ENCODE results near the gene PCDH9. TPM values are rescaled to one million over a fixed set of nuclear protein-coding genes. Genes with fewer than 3 reads are reported as not detected.

PCDH9 gene
- total RNA-seq, 1 experiment from 2014 or later, result 5.8 TPM

- Histone ChIP-seq H3K9me3 (ENCODE audit: low read depth, low read length, poor library complexity, severe bottlenecking) (no peaks in the 10 kb centered on the region), H3K27ac (ENCODE audit: low read depth, low read length, poor library complexity, severe bottlenecking) (no peak overlapping the region), H3K36me3 (ENCODE audit: insufficient read depth, low read length, poor library complexity, severe bottlenecking) (no peaks in the 10 kb centered on the region), H3K4me1 (ENCODE audit: insufficient read depth, low read length, poor library complexity, severe bottlenecking) (no peaks in the 10 kb centered on the region), H3K27me3 (replicated peaks; ENCODE audit: insufficient read depth, low read depth, low read length, poor library complexity) (no peaks in the 10 kb centered on the region), H3K4me3 (ENCODE audit: low read depth, low read length, poor library complexity, severe bottlenecking) (no peak overlapping the region)
- DNase-seq (ENCODE audit: low spot score), result no peak
- ChIA-PET POLR2A (ENCODE audit: low non-redundant PET) (no interaction called here), CTCF (no interaction called here)
- TF ChIP-seq EZH2 (IDR thresholded peaks at IDR 0.05; ENCODE audit: borderline replicate concordance, low read depth, low read length, poor library complexity, severe bottlenecking), result no peak
- TF ChIP-seq, protein P1, sequence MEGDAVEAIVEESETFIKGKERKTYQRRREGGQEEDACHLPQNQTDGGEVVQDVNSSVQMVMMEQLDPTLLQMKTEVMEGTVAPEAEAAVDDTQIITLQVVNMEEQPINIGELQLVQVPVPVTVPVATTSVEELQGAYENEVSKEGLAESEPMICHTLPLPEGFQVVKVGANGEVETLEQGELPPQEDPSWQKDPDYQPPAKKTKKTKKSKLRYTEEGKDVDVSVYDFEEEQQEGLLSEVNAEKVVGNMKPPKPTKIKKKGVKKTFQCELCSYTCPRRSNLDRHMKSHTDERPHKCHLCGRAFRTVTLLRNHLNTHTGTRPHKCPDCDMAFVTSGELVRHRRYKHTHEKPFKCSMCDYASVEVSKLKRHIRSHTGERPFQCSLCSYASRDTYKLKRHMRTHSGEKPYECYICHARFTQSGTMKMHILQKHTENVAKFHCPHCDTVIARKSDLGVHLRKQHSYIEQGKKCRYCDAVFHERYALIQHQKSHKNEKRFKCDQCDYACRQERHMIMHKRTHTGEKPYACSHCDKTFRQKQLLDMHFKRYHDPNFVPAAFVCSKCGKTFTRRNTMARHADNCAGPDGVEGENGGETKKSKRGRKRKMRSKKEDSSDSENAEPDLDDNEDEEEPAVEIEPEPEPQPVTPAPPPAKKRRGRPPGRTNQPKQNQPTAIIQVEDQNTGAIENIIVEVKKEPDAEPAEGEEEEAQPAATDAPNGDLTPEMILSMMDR (conservative IDR thresholded peaks at IDR 0.05; ENCODE audit: low read depth, low read length), result no peak
- intact Hi-C loops (cut with micrococcal nuclease; ENCODE audit: unreplicated experiment), result no loop called here
- BruUV-seq (replicated peaks), result no TSS peak
Observed at GRCh38 chr13:67267136-67267535, 37.0 kb upstream of the PCDH9 start.

DNA sequence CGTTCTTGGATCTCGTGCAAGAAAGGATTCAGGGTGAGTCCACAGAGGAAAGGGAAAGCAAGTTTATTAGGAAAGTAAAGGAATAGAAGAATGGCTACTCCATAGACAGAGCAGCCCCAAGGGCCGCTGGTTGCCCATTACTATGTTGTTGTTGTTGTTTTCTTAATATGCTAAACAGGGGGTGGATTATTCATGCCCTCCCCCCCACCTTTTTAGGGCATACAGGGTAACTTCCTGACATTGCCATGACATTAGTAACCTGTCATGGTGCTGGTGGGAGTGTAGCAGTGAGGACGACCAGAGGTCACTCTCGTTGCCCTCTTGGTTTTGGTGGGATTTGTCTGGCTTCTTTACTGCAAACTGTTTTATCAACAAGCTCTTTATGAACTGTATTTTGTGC, 29.1 kb upstream of the PCDH9 start:
- Histone ChIP-seq H3K27me3 (replicated peaks; ENCODE audit: insufficient read depth, low read depth, low read length, poor library complexity) (no peaks in the 10 kb centered on the region), H3K36me3 (ENCODE audit: insufficient read depth, low read length, poor library complexity, severe bottlenecking) (no peaks in the 10 kb centered on the region), H3K4me3 (ENCODE audit: low read depth, low read length, poor library complexity, severe bottlenecking) (no peak overlapping the region), H3K27ac (ENCODE audit: low read depth, low read length, poor library complexity, severe bottlenecking) (no peak overlapping the region), H3K4me1 (ENCODE audit: insufficient read depth, low read length, poor library complexity, severe bottlenecking) (no peaks in the 10 kb centered on the region), H3K9me3 (ENCODE audit: low read depth, low read length, poor library complexity, severe bottlenecking) (no peaks in the 10 kb centered on the region)
- ChIA-PET CTCF (no interaction called here), POLR2A (ENCODE audit: low non-redundant PET) (no interaction called here)
- intact Hi-C loops (cut with micrococcal nuclease; ENCODE audit: unreplicated experiment), result no loop called here
- TF ChIP-seq, protein P1 (conservative IDR thresholded peaks at IDR 0.05; ENCODE audit: low read depth, low read length), result no peak
- no peak for TF ChIP-seq EZH2 (IDR thresholded peaks at IDR 0.05; ENCODE audit: borderline replicate concordance, low read depth, low read length, poor library complexity, severe bottlenecking)
- no peak for DNase-seq (ENCODE audit: low spot score)
- BruUV-seq (replicated peaks), result no TSS peak

DNA sequence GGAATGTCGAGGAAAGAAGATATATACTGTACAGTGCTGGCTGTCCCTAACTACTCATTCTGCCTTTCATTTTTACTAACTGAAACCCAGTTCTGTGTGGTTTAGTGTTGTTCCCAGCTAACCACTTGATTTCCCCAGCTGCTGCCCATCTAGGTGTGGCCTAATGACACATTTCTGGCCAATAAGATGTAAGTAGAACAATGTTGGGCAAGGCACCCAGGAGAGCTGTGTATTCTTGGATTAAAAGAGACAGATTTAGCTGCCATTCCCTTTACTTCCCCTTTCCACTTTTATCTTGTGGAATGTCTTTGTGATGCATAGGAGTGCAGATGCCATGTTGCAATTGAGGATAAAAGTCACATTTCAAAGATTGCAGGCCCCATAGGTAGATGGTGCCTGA, 28.3 kb upstream of the PCDH9 start:
- intact Hi-C loops (cut with micrococcal nuclease; ENCODE audit: unreplicated experiment), result no loop called here
- POLR2A ChIA-PET (ENCODE audit: low non-redundant PET), result no interaction called here
- CTCF ChIA-PET, result no interaction called here

More for the DNA sequence above, 28.3 kb upstream of the PCDH9 start:
- no peak for TF ChIP-seq EZH2 (IDR thresholded peaks at IDR 0.05; ENCODE audit: borderline replicate concordance, low read depth, low read length, poor library complexity, severe bottlenecking)
- TF ChIP-seq, protein P1 (conservative IDR thresholded peaks at IDR 0.05; ENCODE audit: low read depth, low read length), result no peak
- Histone ChIP-seq H3K27ac (ENCODE audit: low read depth, low read length, poor library complexity, severe bottlenecking) (no peak overlapping the region), H3K4me3 (ENCODE audit: low read depth, low read length, poor library complexity, severe bottlenecking) (no peak overlapping the region), H3K9me3 (ENCODE audit: low read depth, low read length, poor library complexity, severe bottlenecking) (no peaks in the 10 kb centered on the region), H3K4me1 (ENCODE audit: insufficient read depth, low read length, poor library complexity, severe bottlenecking) (no peaks in the 10 kb centered on the region), H3K27me3 (replicated peaks; ENCODE audit: insufficient read depth, low read depth, low read length, poor library complexity) (no peaks in the 10 kb centered on the region), H3K36me3 (ENCODE audit: insufficient read depth, low read length, poor library complexity, severe bottlenecking) (no peaks in the 10 kb centered on the region)
- no peak for DNase-seq (ENCODE audit: low spot score)
- no TSS peak for BruUV-seq (replicated peaks)

All from A673 (cell line).